ENCODE measurements around the gene CCDC88C. TPM values are rescaled to one million over a fixed set of nuclear protein-coding genes. Genes with fewer than 3 reads are reported as not detected.
"Not testable (repeated sequence)": the region's sequence is repeated elsewhere in the genome, so short reads cannot be mapped to it uniquely, and the experiment has no call there.

The CCDC88C gene
- total RNA-seq, 1 experiment from 2014 or later = 21.3 TPM

- H3K27ac ChIP-seq (ENCODE audit: low read length) = no peak overlapping the region
- no peak for TF ChIP-seq POLR2AphosphoS5 (IDR thresholded peaks at IDR 0.05; ENCODE audit: low read depth, low read length)
- TF ChIP-seq SIN3A (IDR thresholded peaks at IDR 0.05; ENCODE audit: borderline replicate concordance, insufficient read depth, low read depth, low read length) = no peak
- TF ChIP-seq REST (IDR thresholded peaks at IDR 0.05; ENCODE audit: insufficient read depth in 1 of 2, low read depth in 2 of 2, low read length in 1 of 2) = no peak
- no peak for TF ChIP-seq TCF7L2 (IDR thresholded peaks at IDR 0.05; ENCODE audit: low read depth, low read length)
- TF ChIP-seq CTCF (IDR thresholded peaks at IDR 0.05) = no peak
- ATAC-seq = no peak
- H3K36me3 ChIP-seq (ENCODE audit: control insufficient read depth, insufficient read depth, low read length) = no peaks in the 10 kb centered on the region; the same call in 1 of the 2 replicates
- CTCF ChIA-PET = no interaction called here
- POLR2A ChIA-PET = no interaction called here
- in situ Hi-C loops (cut with HindIII; ENCODE audit: low pct_unique_long_range_greater_than_20kb, low sequenced_read_pairs) = no loop called here
- H3K4me3 ChIP-seq (ENCODE audit: low read depth in 2 of 2, low read length in 2 of 2) = no peak overlapping the region
- H3K27me3 ChIP-seq (ENCODE audit: control insufficient read depth, insufficient read depth, low read length) = no peaks in the 10 kb centered on the region
- intact Hi-C loops (cut with micrococcal nuclease; ENCODE audit: unreplicated experiment) = no loop called here
- DNase-seq (ENCODE audit: low read depth, low spot score) = no peak
- H3K9me3 ChIP-seq (ENCODE audit: control insufficient read depth, insufficient read depth, low read depth, low read length) = no peaks in the 10 kb centered on the region
- BruUV-seq (replicated peaks) = no TSS peak
- no peaks in the 10 kb centered on the region for H3K4me1 ChIP-seq (ENCODE audit: control insufficient read depth, insufficient read depth, low read length)
Measured at GRCh38 chr14:91410771-91411536, 6.7 kb downstream of the CCDC88C start.

DNA sequence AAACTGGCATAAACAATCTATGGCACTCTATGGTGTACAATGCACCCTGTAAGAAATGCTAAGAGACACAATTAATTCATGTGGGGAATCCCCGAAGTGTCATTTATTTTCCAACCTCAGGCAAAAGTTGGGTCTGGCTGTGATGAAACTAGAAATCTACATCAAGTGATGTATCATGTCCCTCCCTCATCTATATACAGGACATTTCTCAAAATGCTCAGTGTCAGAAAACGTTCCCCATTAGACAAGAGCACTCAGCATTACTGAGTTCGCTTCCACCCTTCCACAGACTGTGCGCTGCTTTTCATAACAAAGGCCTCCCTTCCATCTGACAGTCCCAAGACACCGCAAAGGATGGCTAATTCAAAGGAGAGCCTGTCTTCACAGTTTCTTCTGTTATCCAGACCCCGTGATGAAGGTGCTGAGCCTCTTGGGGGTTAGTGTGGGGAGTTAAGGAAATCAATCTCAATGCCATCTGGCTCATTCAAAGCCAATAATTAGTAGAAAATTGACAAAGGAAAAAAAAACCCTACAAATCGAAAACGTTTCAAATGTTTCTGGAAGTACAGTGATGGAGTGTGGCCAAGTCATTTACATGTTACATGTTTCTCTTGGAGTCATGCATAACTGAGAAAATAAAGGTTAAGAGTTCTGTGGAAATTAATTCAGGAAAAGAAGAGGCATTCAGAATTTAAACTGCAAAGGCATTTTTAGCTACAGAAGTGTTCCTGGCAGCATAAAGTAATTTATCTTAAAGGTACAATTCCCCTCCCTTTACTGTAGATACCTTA, 7.5 kb downstream of the CCDC88C start:
- TF ChIP-seq TCF7L2 (IDR thresholded peaks at IDR 0.05; ENCODE audit: low read depth, low read length) (no peak), SIN3A (IDR thresholded peaks at IDR 0.05; ENCODE audit: borderline replicate concordance, insufficient read depth, low read depth, low read length) (no peak), POLR2AphosphoS5 (IDR thresholded peaks at IDR 0.05; ENCODE audit: low read depth, low read length) (no peak), CTCF (IDR thresholded peaks at IDR 0.05) (no peak), REST (IDR thresholded peaks at IDR 0.05; ENCODE audit: insufficient read depth in 1 of 2, low read depth in 2 of 2, low read length in 1 of 2) (no peak)
- CTCF ChIA-PET = no interaction called here
- POLR2A ChIA-PET = no interaction called here
- ATAC-seq (no peak), DNase-seq (ENCODE audit: low read depth, low spot score) (no peak)
- Histone ChIP-seq H3K27ac (ENCODE audit: low read length) (no peak overlapping the region), H3K27me3 (ENCODE audit: control insufficient read depth, insufficient read depth, low read length) (no peaks in the 10 kb centered on the region), H3K9me3 (ENCODE audit: control insufficient read depth, insufficient read depth, low read depth, low read length) (no peaks in the 10 kb centered on the region), H3K4me1 (ENCODE audit: control insufficient read depth, insufficient read depth, low read length) (no peaks in the 10 kb centered on the region), H3K36me3 (ENCODE audit: control insufficient read depth, insufficient read depth, low read length) (no peaks in the 10 kb centered on the region; the same call in 1 of the 2 replicates), H3K4me3 (ENCODE audit: low read depth in 2 of 2, low read length in 2 of 2) (no peak overlapping the region)
- BruUV-seq (replicated peaks) = no TSS peak
- in situ Hi-C loops (cut with HindIII; ENCODE audit: low pct_unique_long_range_greater_than_20kb, low sequenced_read_pairs) = no loop called here
- intact Hi-C loops (cut with micrococcal nuclease; ENCODE audit: unreplicated experiment) = no loop called here

GRCh38 chr14:91409240-91409639, 8.4 kb downstream of the CCDC88C start:
- CTCF ChIA-PET; BruUV-seq (replicated peaks): not testable (repeated sequence)

More at GRCh38 chr14:91409240-91409639, 8.4 kb downstream of the CCDC88C start:
- H3K9me3 ChIP-seq (ENCODE audit: control insufficient read depth, insufficient read depth, low read depth, low read length); in situ Hi-C loops (cut with HindIII; ENCODE audit: low pct_unique_long_range_greater_than_20kb, low sequenced_read_pairs); intact Hi-C loops (cut with micrococcal nuclease; ENCODE audit: unreplicated experiment); ATAC-seq; POLR2A ChIA-PET; H3K27ac ChIP-seq (ENCODE audit: low read length); H3K4me3 ChIP-seq (ENCODE audit: low read depth in 2 of 2, low read length in 2 of 2); DNase-seq (ENCODE audit: low read depth, low spot score); H3K4me1 ChIP-seq (ENCODE audit: control insufficient read depth, insufficient read depth, low read length); H3K27me3 ChIP-seq (ENCODE audit: control insufficient read depth, insufficient read depth, low read length); H3K36me3 ChIP-seq (ENCODE audit: control insufficient read depth, insufficient read depth, low read length): not testable (repeated sequence)
